ENCODE measurements around the gene PCGF1.

Gene PCGF1

GRCh38 chr2:74536166-74536950 is 28.9 kb upstream of the PCGF1 start:
- no peak for DNase-seq (ENCODE audit: low spot score)

- no peak for DNase-seq (ENCODE audit: low spot score)
Observed at GRCh38 chr2:74535440-74535965, 28.0 kb upstream of the PCGF1 start.

GRCh38 chr2:74534411-74534810 is 26.9 kb upstream of the PCGF1 start:
- DNase-seq (ENCODE audit: low spot score): no peak

- no peak for DNase-seq (ENCODE audit: low spot score)
Observed at GRCh38 chr2:74533464-74533863, 26.0 kb upstream of the PCGF1 start.

GRCh38 chr2:74532222-74532621 is 24.7 kb upstream of the PCGF1 start:
- DNase-seq (ENCODE audit: low spot score): peak; percentile 67

- no peak for DNase-seq (ENCODE audit: low spot score)
Observed at GRCh38 chr2:74531666-74532065, 24.2 kb upstream of the PCGF1 start.

- peak; percentile 45 for DNase-seq (ENCODE audit: low spot score)
Observed at GRCh38 chr2:74530239-74531187, 23.0 kb upstream of the PCGF1 start.

GRCh38 chr2:74529357-74530238 is 22.1 kb upstream of the PCGF1 start, which contains the start of the genes AUP1 and HTRA2:
Gene AUP1 (minus strand): TSS chr2:74529706. CDS start chr2:74529629, 77 bp downstream.
Gene HTRA2 (plus strand): TSS chr2:74529933. CDS start chr2:74530007, 74 bp downstream.
- DNase-seq (ENCODE audit: low spot score): peak; percentile 98

- DNase-seq (ENCODE audit: low spot score): no peak
Observed at GRCh38 chr2:74528600-74529356, 21.3 kb upstream of the PCGF1 start.

GRCh38 chr2:74527741-74528140 is 20.2 kb upstream of the PCGF1 start:
- DNase-seq (ENCODE audit: low spot score): no peak

- DNase-seq (ENCODE audit: low spot score): no peak
Observed at GRCh38 chr2:74526649-74527230, 19.2 kb upstream of the PCGF1 start.

- DNase-seq (ENCODE audit: low spot score): peak; percentile 63
Observed at GRCh38 chr2:74525717-74526648, 18.5 kb upstream of the PCGF1 start, which contains the start of gene DQX1. Gene DQX1 (minus strand): TSS chr2:74526231. CDS start chr2:74525729, 502 bp downstream.

GRCh38 chr2:74524955-74525716 is 17.6 kb upstream of the PCGF1 start:
- DNase-seq (ENCODE audit: low spot score): no peak

- no peak for DNase-seq (ENCODE audit: low spot score)
Observed at GRCh38 chr2:74524005-74524404, 16.5 kb upstream of the PCGF1 start.

GRCh38 chr2:74522516-74522915 is 15.0 kb upstream of the PCGF1 start:
- DNase-seq (ENCODE audit: low spot score): no peak

- no peak for DNase-seq (ENCODE audit: low spot score)
Observed at GRCh38 chr2:74516650-74517049, 9.2 kb upstream of the PCGF1 start.

- no peak for DNase-seq (ENCODE audit: low spot score)
Observed at GRCh38 chr2:74515981-74516633, 8.6 kb upstream of the PCGF1 start.

All from COLO829 (cell line).